ENCODE measurements around the gene SLC9A7. TPM values are rescaled to one million over a fixed set of nuclear protein-coding genes. Genes with fewer than 3 reads are reported as not detected.

Gene SLC9A7
- polyA plus RNA-seq, 1 experiment: 21.5 TPM

- Histone ChIP-seq H3K4me3 (ENCODE audit: low read depth, low read length) (no peak overlapping the region), H3K27me3 (ENCODE audit: control insufficient read depth, insufficient read depth, low read length) (no peaks in the 10 kb centered on the region), H3K36me3 (ENCODE audit: control insufficient read depth, insufficient read depth, low read length) (no peaks in the 10 kb centered on the region)
- ChIA-PET CTCF (no interaction called here), POLR2A (no interaction called here)
- TF ChIP-seq CTCF (IDR thresholded peaks at IDR 0.05; ENCODE audit: insufficient read depth, low read depth, low read length): no peak
- DNase-seq (ENCODE audit: low read depth): no peak
These were observed 170.7 kb downstream of the SLC9A7 start for GRCh38 chrX:46588263-46588662.

- Histone ChIP-seq H3K4me3 (ENCODE audit: low read depth, low read length) (no peak overlapping the region), H3K27me3 (ENCODE audit: control insufficient read depth, insufficient read depth, low read length) (no peaks in the 10 kb centered on the region), H3K36me3 (ENCODE audit: control insufficient read depth, insufficient read depth, low read length) (no peaks in the 10 kb centered on the region)
- POLR2A ChIA-PET: no interaction called here
- CTCF ChIA-PET: no interaction called here
- no peak for DNase-seq (ENCODE audit: low read depth)
- TF ChIP-seq CTCF (IDR thresholded peaks at IDR 0.05; ENCODE audit: insufficient read depth, low read depth, low read length): no peak
These were observed 171.2 kb downstream of the SLC9A7 start for GRCh38 chrX:46587753-46588171.

- CTCF ChIA-PET: no interaction called here
- no peak for DNase-seq (ENCODE audit: low read depth)
- Histone ChIP-seq H3K4me3 (ENCODE audit: low read depth, low read length) (no peak overlapping the region), H3K36me3 (ENCODE audit: control insufficient read depth, insufficient read depth, low read length) (no peaks in the 10 kb centered on the region), H3K27me3 (ENCODE audit: control insufficient read depth, insufficient read depth, low read length) (no peaks in the 10 kb centered on the region)
- POLR2A ChIA-PET: no interaction called here
- TF ChIP-seq CTCF (IDR thresholded peaks at IDR 0.05; ENCODE audit: insufficient read depth, low read depth, low read length): no peak
These were observed 171.8 kb downstream of the SLC9A7 start for GRCh38 chrX:46587158-46587557.

GRCh38 chrX:46584736-46585135, 174.2 kb downstream of the SLC9A7 start:
- ChIA-PET CTCF (interaction anchor here (0.7 kb wide), 1 partner anchor 110 kb away, joined by 3 read pairs; no protein-coding TSS in a partner anchor), POLR2A (no interaction called here)
- Histone ChIP-seq H3K27me3 (ENCODE audit: control insufficient read depth, insufficient read depth, low read length) (no peaks in the 10 kb centered on the region), H3K4me3 (ENCODE audit: low read depth, low read length) (no peak overlapping the region), H3K36me3 (ENCODE audit: control insufficient read depth, insufficient read depth, low read length) (no peaks in the 10 kb centered on the region)
- no peak for DNase-seq (ENCODE audit: low read depth)
- TF ChIP-seq CTCF (IDR thresholded peaks at IDR 0.05; ENCODE audit: insufficient read depth, low read depth, low read length): no peak

GRCh38 chrX:46582966-46583365, 176.0 kb downstream of the SLC9A7 start:
- TF ChIP-seq CTCF (IDR thresholded peaks at IDR 0.05; ENCODE audit: insufficient read depth, low read depth, low read length): no peak
- CTCF ChIA-PET: no interaction called here
- DNase-seq (ENCODE audit: low read depth): peak; percentile 84

More at GRCh38 chrX:46582966-46583365, 176.0 kb downstream of the SLC9A7 start:
- no peaks in the 10 kb centered on the region for H3K36me3 ChIP-seq (ENCODE audit: control insufficient read depth, insufficient read depth, low read length)
- H3K4me3 ChIP-seq (ENCODE audit: low read depth, low read length): no peak overlapping the region
- POLR2A ChIA-PET: no interaction called here
- no peaks in the 10 kb centered on the region for H3K27me3 ChIP-seq (ENCODE audit: control insufficient read depth, insufficient read depth, low read length)

Measured in BJ (cell line).